Endodermal cell (in vitro differentiated cells): ENCODE measurements around the gene CHI3L2. TPM values are rescaled to one million over a fixed set of nuclear protein-coding genes. Genes with fewer than 3 reads are reported as not detected.

Experiments used
- DNase-seq: peaks from one replicate; pipeline ENCODE4 v3.0.0-alpha.2; 2017
- H3K27ac ChIP-seq: 2 replicates; pipeline ENCODE4 v1.5.1; 2013; ENCODE audit warnings: mild to moderate bottlenecking, low read depth, low read length, moderate library complexity
- H3K27me3 ChIP-seq: 2 replicates; pipeline ENCODE4 v1.6.1; 2013; ENCODE audit warnings: mild to moderate bottlenecking, low read length, moderate library complexity; ENCODE audit not compliant: insufficient read depth, control insufficient read depth, poor library complexity, severe bottlenecking
- H3K36me3 ChIP-seq: 2 replicates; pipeline ENCODE4 v1.7.0; 2013; ENCODE audit warnings: mild to moderate bottlenecking, low read length, moderate library complexity; ENCODE audit not compliant: control insufficient read depth, insufficient read depth
- H3K4me1 ChIP-seq: one replicate; pipeline ENCODE4 v1.7.0; 2013; ENCODE audit warnings: low read length; ENCODE audit not compliant: control insufficient read depth, insufficient read depth
- H3K4me3 ChIP-seq: 2 replicates; pipeline ENCODE4 v1.5.1; 2013; ENCODE audit warnings: mild to moderate bottlenecking, low read length, moderate library complexity
- H3K9ac ChIP-seq: 2 replicates; pipeline ENCODE4 v1.6.1; 2013; ENCODE audit warnings: mild to moderate bottlenecking, low read length, moderate library complexity; ENCODE audit not compliant: poor library complexity, severe bottlenecking; ENCODE audit errors: extremely low read depth
- H3K9me3 ChIP-seq: 2 replicates; pipeline ENCODE4 v1.6.1; 2013; ENCODE audit warnings: mild to moderate bottlenecking, low read length, moderate library complexity; ENCODE audit not compliant: control insufficient read depth
- H3K27ac Mint-ChIP-seq: 2 replicates; pipeline ENCODE4 v1.8.0; 2020; ENCODE audit warnings: mixed read lengths
- H3K27me3 Mint-ChIP-seq: 2 replicates; pipeline ENCODE4 v1.8.0; 2021; ENCODE audit warnings: mild to moderate bottlenecking, mixed read lengths; ENCODE audit not compliant: insufficient read depth
- H3K36me3 Mint-ChIP-seq: 2 replicates; pipeline ENCODE4 v1.8.0; 2020; ENCODE audit warnings: low read depth, mixed read lengths
- H3K4me1 Mint-ChIP-seq: 2 replicates; pipeline ENCODE4 v1.8.0; 2020; ENCODE audit warnings: mixed read lengths
- H3K4me3 Mint-ChIP-seq: 2 replicates; pipeline ENCODE4 v1.8.0; 2020; ENCODE audit warnings: mild to moderate bottlenecking, moderate library complexity, mixed read lengths
- H3K9me3 Mint-ChIP-seq: 2 replicates; pipeline ENCODE4 v1.8.0; 2020; ENCODE audit warnings: mild to moderate bottlenecking, mixed read lengths
- WGBS, 2 experiments: methylation state at CpG; one replicate each; pipeline versions ENCODE4 v1.1.5 to v1.1.7; 2013; ENCODE audit warnings: missing lambda C conversion rate in 2 of 2, mixed read lengths in 1 of 2; ENCODE audit not compliant: insufficient coverage in 1 of 2, insufficient read length in 1 of 2; 5-methylcytosine and 5-hydroxymethylcytosine counted together
- long read RNA-seq, 4 experiments: library from polyadenylated mRNA in 2 of 4; library from RNA in 1 of 4; library from capped mRNA in 1 of 4; stranded (forward) in 3 of 4; unstranded in 1 of 4; transcript quantifications; one replicate each; pipeline ENCODE4 v2.0.0, GENCODE V29; 2020 to 2021; ENCODE audit warnings: inconsistent platforms in 1 of 4
- polyA plus RNA-seq, 2 experiments: library from polyadenylated mRNA; stranded (reverse); fragments of 50-300 nt; gene quantifications; one replicate each; pipeline ENCODE4 v1.2.3, GENCODE V29; 2013
- total RNA-seq, 2 donors: library from RNA; stranded (reverse); fragmentation: NEBNext Ultra II Directional in 1 of 2; extraction: Animal tissue kit (Norgen Biotek cat#: 25700) in 1 of 2; gene quantifications; 2 replicates in 1 of 2; 3 replicates in 1 of 2; pipeline ENCODE4 v1.2.1, GENCODE V29; 2021
- TF ChIP-seq, protein P1 (sequence below): fragments of 200-600 bp; sonication (generic); conservative IDR thresholded peaks from 2 replicates; pipeline ENCODE4 v1.5.0; 2021; ENCODE audit warnings: antibody characterized with exemption, mild to moderate bottlenecking

CHI3L2 gene, protein sequence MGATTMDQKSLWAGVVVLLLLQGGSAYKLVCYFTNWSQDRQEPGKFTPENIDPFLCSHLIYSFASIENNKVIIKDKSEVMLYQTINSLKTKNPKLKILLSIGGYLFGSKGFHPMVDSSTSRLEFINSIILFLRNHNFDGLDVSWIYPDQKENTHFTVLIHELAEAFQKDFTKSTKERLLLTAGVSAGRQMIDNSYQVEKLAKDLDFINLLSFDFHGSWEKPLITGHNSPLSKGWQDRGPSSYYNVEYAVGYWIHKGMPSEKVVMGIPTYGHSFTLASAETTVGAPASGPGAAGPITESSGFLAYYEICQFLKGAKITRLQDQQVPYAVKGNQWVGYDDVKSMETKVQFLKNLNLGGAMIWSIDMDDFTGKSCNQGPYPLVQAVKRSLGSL
- not detected for total RNA-seq
- not detected for polyA plus RNA-seq (2013, experiment 1 of 2)
- polyA plus RNA-seq (2013, experiment 2 of 2): not detected
- long read RNA-seq, experiment 1: 0 reads
- long read RNA-seq, experiment 2: 0 reads
- long read RNA-seq, experiment 3, partial matches to known transcripts: 0 of 1 reads
- long read RNA-seq, experiment 3, other reads (novel, unspliced or antisense): 0 of 1 reads
- long read RNA-seq, experiment 4: 0 reads

DNA sequence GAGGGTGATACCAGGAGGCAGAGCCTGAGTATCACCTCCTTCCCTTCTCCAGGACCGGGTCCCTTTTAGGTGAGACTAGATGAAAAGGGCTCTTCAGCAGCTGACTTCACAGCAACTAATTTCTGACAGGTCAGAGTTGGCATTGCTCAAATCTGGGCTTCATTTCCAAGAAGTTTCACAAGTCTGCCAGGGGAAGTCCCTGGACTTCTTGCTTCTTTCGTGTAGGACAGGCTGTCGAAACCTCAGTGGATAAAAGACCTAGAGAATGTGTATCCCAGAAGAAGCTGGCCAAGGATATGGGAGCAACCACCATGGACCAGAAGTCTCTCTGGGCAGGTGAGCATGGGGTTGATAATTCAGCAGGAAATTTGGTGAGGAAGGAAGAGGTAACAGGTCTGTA lies at the start of gene CHI3L2:
TSS of gene CHI3L2 (plus strand) at position 280 of the 400 bp plus-strand sequence. CDS start at position 297, 17 bp downstream.
- peaks cover 5% of the 10 kb centered on the region for H3K9me3 Mint-ChIP-seq
- peak within 1 kb of the TSS; percentile 48 for H3K27ac Mint-ChIP-seq
- H3K27me3 Mint-ChIP-seq: no peaks in the 10 kb centered on the region
- Histone ChIP-seq H3K36me3 (no peaks in the 10 kb centered on the region), H3K27me3 (no peaks in the 10 kb centered on the region), H3K27ac (no peak within 1 kb of the TSS), H3K9ac (no peak within 1 kb of the TSS), H3K9me3 (no peaks in the 10 kb centered on the region), H3K4me3 (no peak within 1 kb of the TSS), H3K4me1 (no peaks in the 10 kb centered on the region)
- 89 to 100% methylated on average over 2 to 3 of the region's 3 CpGs for WGBS, 2 experiments
- peaks cover 21% of the 10 kb centered on the region for H3K4me1 Mint-ChIP-seq
- TF ChIP-seq, protein P1, sequence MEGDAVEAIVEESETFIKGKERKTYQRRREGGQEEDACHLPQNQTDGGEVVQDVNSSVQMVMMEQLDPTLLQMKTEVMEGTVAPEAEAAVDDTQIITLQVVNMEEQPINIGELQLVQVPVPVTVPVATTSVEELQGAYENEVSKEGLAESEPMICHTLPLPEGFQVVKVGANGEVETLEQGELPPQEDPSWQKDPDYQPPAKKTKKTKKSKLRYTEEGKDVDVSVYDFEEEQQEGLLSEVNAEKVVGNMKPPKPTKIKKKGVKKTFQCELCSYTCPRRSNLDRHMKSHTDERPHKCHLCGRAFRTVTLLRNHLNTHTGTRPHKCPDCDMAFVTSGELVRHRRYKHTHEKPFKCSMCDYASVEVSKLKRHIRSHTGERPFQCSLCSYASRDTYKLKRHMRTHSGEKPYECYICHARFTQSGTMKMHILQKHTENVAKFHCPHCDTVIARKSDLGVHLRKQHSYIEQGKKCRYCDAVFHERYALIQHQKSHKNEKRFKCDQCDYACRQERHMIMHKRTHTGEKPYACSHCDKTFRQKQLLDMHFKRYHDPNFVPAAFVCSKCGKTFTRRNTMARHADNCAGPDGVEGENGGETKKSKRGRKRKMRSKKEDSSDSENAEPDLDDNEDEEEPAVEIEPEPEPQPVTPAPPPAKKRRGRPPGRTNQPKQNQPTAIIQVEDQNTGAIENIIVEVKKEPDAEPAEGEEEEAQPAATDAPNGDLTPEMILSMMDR: no peak
- H3K36me3 Mint-ChIP-seq: no peaks in the 10 kb centered on the region
- no peak within 1 kb of the TSS for H3K4me3 Mint-ChIP-seq
- DNase-seq: no peak

DNA sequence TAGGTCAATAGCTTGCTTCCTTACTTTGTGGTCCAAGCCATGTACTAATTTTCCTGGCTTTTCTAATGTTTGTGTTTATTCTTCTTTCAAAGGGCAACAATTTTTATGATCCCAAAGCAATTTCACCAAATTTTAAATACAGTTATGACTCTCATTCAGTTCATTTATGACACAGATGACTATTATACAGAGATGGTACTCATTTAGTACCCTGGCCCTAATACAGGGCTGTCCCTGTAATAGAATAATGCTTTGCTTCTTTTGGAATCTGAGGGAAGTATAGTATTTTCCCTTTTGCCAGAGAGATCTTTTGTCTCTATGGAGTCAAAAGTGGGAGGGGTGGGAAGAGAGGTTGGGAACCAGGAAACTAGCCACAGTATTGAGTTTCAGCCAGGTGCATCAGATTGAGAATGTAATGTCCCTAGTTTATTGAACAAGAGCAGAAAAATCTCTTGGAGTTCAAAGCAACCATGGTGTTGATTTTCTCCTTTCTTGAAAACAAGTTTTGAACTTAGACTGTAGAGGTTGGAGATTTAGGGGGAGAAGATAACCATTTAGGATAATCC lies 47.5 kb upstream of the CHI3L2 start:
- no peaks in the 10 kb centered on the region for H3K4me1 Mint-ChIP-seq
- Histone ChIP-seq H3K4me3 (no peak overlapping the region), H3K36me3 (peaks cover 58% of the 10 kb centered on the region), H3K9ac (no peak overlapping the region), H3K9me3 (no peaks in the 10 kb centered on the region), H3K27ac (no peak overlapping the region), H3K27me3 (no peaks in the 10 kb centered on the region), H3K4me1 (no peaks in the 10 kb centered on the region)
- H3K36me3 Mint-ChIP-seq: peaks cover 38% of the 10 kb centered on the region
- TF ChIP-seq, protein P1: no peak
- no peak for DNase-seq
- no peak overlapping the region for H3K4me3 Mint-ChIP-seq
- H3K27me3 Mint-ChIP-seq: no peaks in the 10 kb centered on the region
- no peak overlapping the region for H3K27ac Mint-ChIP-seq
- H3K9me3 Mint-ChIP-seq: no peaks in the 10 kb centered on the region

DNA sequence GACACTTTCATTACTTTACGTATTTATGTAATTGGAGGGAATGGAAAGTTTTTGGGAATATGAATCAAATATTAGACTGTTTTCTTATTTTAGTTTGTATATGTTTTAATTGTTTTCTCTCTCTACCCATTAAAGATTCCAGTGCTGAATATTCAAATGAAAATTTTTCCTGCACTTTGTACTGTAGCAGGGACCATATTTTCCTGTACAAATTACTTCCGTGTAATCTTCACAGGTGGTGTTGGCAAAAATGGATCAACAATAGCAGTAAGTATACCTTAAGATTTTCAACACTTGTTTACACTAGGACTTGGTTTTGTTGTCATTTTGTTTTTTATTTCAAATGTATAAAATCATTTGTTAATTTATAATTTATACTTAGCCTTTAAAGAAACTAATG lies 45.5 kb upstream of the CHI3L2 start:
- H3K9ac ChIP-seq: no peak overlapping the region
- H3K4me1 ChIP-seq: no peaks in the 10 kb centered on the region
- H3K9me3 ChIP-seq: no peaks in the 10 kb centered on the region
- 83 to 100% methylated on average over 1 to 2 of the region's 2 CpGs for WGBS, 2 experiments
- no peaks in the 10 kb centered on the region for H3K9me3 Mint-ChIP-seq
- no peak overlapping the region for H3K27ac ChIP-seq
- H3K4me3 ChIP-seq: no peak overlapping the region
- H3K4me1 Mint-ChIP-seq: no peaks in the 10 kb centered on the region
- no peaks in the 10 kb centered on the region for H3K27me3 Mint-ChIP-seq
- TF ChIP-seq, protein P1: no peak
- peaks cover 59% of the 10 kb centered on the region for H3K36me3 ChIP-seq
- no peak for DNase-seq
- no peak overlapping the region for H3K27ac Mint-ChIP-seq
- H3K4me3 Mint-ChIP-seq: no peak overlapping the region
- no peaks in the 10 kb centered on the region for H3K27me3 ChIP-seq
- peaks cover 55% of the 10 kb centered on the region for H3K36me3 Mint-ChIP-seq
